ENCODE measurements around the gene SP100.

GRCh38 chr2:230413479-230413878, 2.5 kb upstream of the SP100 start:
- TF ChIP-seq POLR2A (IDR thresholded peaks at IDR 0.05) = no peak
- TF ChIP-seq CTCF (IDR thresholded peaks at IDR 0.05) = no peak
